COLO668 (cell line): Measurements from ENCODE around the gene BANP.
"Not testable (repeated sequence)": the region's sequence is repeated elsewhere in the genome, so short reads cannot be mapped to it uniquely, and the experiment has no call there.

Experiments used
- DNase-seq: peaks from one replicate; lab custom pipeline; 2025; ENCODE audit not compliant: unreplicated experiment; lab: John Stamatoyannopoulos, UW

Gene BANP

GRCh38 chr16:87950765-87951551 is at the start of gene BANP:
Gene BANP, plus strand, starts transcription at chr16:87951434. Its CDS starts 23,682 bp downstream, at chr16:87975116.
- peak; percentile 98 for DNase-seq

GRCh38 chr16:87904963-87905362 is 46.3 kb upstream of the BANP start:
- not testable (repeated sequence) for DNase-seq

- not testable (repeated sequence) for DNase-seq
Observed at GRCh38 chr16:87905521-87905920, 45.7 kb upstream of the BANP start.

- not testable (repeated sequence) for DNase-seq
Observed at GRCh38 chr16:87908101-87908500, 43.1 kb upstream of the BANP start.

GRCh38 chr16:87909203-87909935 is 41.9 kb upstream of the BANP start:
- DNase-seq = peak; percentile 80

- DNase-seq = peak; percentile 85
Observed at GRCh38 chr16:87911106-87911763, 40.0 kb upstream of the BANP start.

GRCh38 chr16:87912691-87913090 is 38.5 kb upstream of the BANP start:
- DNase-seq = not testable (repeated sequence)

GRCh38 chr16:87914021-87914725 is 37.1 kb upstream of the BANP start:
- DNase-seq = not testable (repeated sequence)

GRCh38 chr16:87914812-87915211 is 36.4 kb upstream of the BANP start:
- DNase-seq = no peak

- no peak for DNase-seq
Observed at GRCh38 chr16:87917503-87917902, 33.7 kb upstream of the BANP start.

- DNase-seq = no peak
Observed at GRCh38 chr16:87918338-87918737, 32.9 kb upstream of the BANP start.

GRCh38 chr16:87918866-87919680 is 32.2 kb upstream of the BANP start:
- DNase-seq = no peak

GRCh38 chr16:87919681-87919994 is 31.6 kb upstream of the BANP start:
- no peak for DNase-seq

- no peak for DNase-seq
Observed at GRCh38 chr16:87921236-87921773, 29.9 kb upstream of the BANP start.

GRCh38 chr16:87922250-87922871 is 28.9 kb upstream of the BANP start:
- no peak for DNase-seq

GRCh38 chr16:87924041-87924810 is 27.0 kb upstream of the BANP start:
- DNase-seq = peak; percentile 96

GRCh38 chr16:87924811-87925670 is 26.2 kb upstream of the BANP start:
- peak; percentile 96 for DNase-seq
